Chondrocyte (in vitro differentiated cells): ENCODE data around the gene PTPN3. TPM values are rescaled to one million over a fixed set of nuclear protein-coding genes. Genes with fewer than 3 reads are reported as not detected.

Experiments used
- DNase-seq: peaks from one replicate; pipeline ENCODE4 v3.0.0; 2021; ENCODE audit warnings: mixed read lengths, low spot score
- H3K27ac Mint-ChIP-seq: one replicate; pipeline ENCODE4 v1.8.0; 2021; ENCODE audit warnings: mild to moderate bottlenecking, moderate library complexity, mixed read lengths; ENCODE audit not compliant: unreplicated experiment
- H3K27me3 Mint-ChIP-seq: 2 replicates; pipeline ENCODE4 v1.8.0; 2021; ENCODE audit warnings: low read depth, mixed read lengths
- H3K36me3 Mint-ChIP-seq: 2 replicates; pipeline ENCODE4 v1.8.0; 2021; ENCODE audit warnings: low read depth, mixed read lengths
- H3K4me1 Mint-ChIP-seq: 2 replicates; pipeline ENCODE4 v1.8.0; 2021; ENCODE audit warnings: low read depth, mild to moderate bottlenecking, mixed read lengths
- H3K4me3 Mint-ChIP-seq: one replicate; pipeline ENCODE4 v1.8.0; 2021; ENCODE audit warnings: mild to moderate bottlenecking, moderate library complexity, mixed read lengths; ENCODE audit not compliant: unreplicated experiment
- H3K9me3 Mint-ChIP-seq: 2 replicates; pipeline ENCODE4 v1.8.0; 2021; ENCODE audit warnings: low read depth, mixed read lengths
- total RNA-seq: library from RNA; stranded (reverse); gene quantifications from 3 replicates; pipeline ENCODE4 v1.2.1, GENCODE V29; 2021
- TF ChIP-seq, protein P1 (sequence below): fragments of 200-600 bp; sonication (generic); IDR thresholded peaks from 2 replicates; pipeline ENCODE4 v1.5.0; 2021; ENCODE audit warnings: antibody characterized with exemption, mild to moderate bottlenecking, moderate library complexity

PTPN3 gene
- total RNA-seq, 1 donor from 2014 or later, result 7.2 TPM

DNA sequence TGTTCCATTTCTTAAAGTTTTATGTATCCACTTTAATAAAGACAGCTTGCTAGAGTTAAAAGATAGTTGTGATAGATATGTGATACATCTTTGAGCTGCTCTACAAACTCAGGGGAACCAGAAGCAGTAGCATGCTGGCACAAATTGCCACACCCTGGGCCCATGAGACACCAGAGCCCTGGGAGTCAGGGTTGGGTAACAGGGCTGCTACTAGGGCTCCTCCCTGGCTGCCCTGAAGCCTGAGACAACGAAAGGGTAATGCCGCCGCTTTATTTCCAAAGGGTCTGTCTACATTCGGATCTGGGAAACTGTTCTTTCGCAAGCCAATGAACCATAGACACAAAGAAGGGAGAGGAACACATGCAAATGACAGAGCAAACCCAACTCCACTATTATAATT is 29.2 kb downstream of the PTPN3 start:
- no peaks in the 10 kb centered on the region for H3K36me3 Mint-ChIP-seq
- H3K27me3 Mint-ChIP-seq, result no peaks in the 10 kb centered on the region
- H3K4me1 Mint-ChIP-seq, result peaks cover 27% of the 10 kb centered on the region
- no peak overlapping the region for H3K4me3 Mint-ChIP-seq
- no peak for DNase-seq
- no peaks in the 10 kb centered on the region for H3K9me3 Mint-ChIP-seq
- TF ChIP-seq, protein P1, sequence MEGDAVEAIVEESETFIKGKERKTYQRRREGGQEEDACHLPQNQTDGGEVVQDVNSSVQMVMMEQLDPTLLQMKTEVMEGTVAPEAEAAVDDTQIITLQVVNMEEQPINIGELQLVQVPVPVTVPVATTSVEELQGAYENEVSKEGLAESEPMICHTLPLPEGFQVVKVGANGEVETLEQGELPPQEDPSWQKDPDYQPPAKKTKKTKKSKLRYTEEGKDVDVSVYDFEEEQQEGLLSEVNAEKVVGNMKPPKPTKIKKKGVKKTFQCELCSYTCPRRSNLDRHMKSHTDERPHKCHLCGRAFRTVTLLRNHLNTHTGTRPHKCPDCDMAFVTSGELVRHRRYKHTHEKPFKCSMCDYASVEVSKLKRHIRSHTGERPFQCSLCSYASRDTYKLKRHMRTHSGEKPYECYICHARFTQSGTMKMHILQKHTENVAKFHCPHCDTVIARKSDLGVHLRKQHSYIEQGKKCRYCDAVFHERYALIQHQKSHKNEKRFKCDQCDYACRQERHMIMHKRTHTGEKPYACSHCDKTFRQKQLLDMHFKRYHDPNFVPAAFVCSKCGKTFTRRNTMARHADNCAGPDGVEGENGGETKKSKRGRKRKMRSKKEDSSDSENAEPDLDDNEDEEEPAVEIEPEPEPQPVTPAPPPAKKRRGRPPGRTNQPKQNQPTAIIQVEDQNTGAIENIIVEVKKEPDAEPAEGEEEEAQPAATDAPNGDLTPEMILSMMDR, result no peak
- H3K27ac Mint-ChIP-seq, result no peak overlapping the region

DNA sequence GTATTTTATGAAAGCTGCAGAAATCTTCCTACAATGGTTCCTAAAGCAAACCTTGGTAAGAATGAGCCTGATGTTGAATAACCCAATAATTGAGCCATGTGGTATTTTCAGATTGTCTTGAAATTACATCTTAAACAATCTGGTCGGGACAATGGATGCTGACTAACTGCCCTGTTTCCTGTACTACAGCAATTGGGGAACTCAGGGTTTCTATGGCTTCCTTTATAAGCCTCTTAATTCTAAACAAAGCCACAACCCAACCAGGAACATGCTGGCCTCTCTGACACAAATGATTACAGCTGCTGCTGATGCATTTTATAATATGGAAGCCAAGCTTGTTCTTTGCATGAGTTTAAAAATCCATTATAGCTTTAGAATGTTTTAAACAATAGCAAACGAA is 30.2 kb downstream of the PTPN3 start:
- TF ChIP-seq, protein P1, result no peak
- no peak for DNase-seq
- Mint-ChIP-seq H3K4me3 (no peak overlapping the region), H3K27ac (no peak overlapping the region), H3K9me3 (no peaks in the 10 kb centered on the region), H3K4me1 (peaks cover 17% of the 10 kb centered on the region), H3K27me3 (no peaks in the 10 kb centered on the region), H3K36me3 (no peaks in the 10 kb centered on the region)

DNA sequence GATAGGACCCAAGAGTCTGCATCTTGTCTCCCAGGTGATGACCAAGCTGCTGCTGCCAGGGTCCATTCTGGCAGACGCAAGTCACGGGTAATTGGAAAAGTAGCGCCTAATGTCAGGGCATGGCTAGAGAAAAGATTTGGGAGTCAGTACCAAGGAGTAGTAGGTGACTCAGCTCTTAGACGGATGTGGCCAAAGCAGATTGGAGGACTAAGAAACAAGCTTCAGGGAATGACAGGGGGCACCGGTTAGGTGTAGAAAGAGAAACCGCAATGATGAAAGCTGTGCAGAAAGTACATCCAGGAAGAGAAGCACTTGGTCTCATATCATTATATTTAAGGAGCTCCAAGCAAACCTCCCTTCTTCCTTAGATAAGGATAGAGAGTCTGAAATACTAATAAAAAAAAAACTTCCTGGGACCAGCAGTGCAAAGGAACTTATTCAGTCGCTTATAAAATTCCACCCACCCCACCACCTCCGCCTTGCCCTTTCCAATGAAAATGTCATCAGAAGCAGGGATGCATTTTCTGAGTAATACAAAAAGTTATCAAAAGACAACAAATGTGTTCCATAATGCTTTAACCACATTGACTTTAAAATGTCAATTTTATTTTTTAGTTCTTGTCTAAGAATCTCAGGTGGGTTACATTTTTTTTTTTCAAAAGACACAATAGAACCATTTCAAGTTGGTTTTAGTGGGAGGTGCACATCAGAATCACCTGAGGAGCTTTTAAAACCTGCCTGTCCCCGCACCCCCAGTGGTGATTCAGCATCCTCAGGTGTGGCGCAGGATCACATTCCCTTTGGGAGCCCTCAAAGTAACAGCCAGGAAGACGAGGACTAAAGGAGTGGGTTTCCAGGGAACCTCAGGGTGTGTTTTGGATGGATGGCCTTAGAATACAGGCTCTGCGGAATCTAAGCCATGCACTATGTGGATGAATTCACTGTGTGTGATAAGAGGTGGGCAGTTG is 31.2 kb downstream of the PTPN3 start:
- Mint-ChIP-seq H3K4me3 (no peak overlapping the region), H3K9me3 (no peaks in the 10 kb centered on the region), H3K36me3 (peaks cover 7% of the 10 kb centered on the region), H3K27me3 (no peaks in the 10 kb centered on the region), H3K27ac (no peak overlapping the region), H3K4me1 (peaks cover 14% of the 10 kb centered on the region)
- TF ChIP-seq, protein P1, result no peak
- peak; percentile 27 for DNase-seq

DNA sequence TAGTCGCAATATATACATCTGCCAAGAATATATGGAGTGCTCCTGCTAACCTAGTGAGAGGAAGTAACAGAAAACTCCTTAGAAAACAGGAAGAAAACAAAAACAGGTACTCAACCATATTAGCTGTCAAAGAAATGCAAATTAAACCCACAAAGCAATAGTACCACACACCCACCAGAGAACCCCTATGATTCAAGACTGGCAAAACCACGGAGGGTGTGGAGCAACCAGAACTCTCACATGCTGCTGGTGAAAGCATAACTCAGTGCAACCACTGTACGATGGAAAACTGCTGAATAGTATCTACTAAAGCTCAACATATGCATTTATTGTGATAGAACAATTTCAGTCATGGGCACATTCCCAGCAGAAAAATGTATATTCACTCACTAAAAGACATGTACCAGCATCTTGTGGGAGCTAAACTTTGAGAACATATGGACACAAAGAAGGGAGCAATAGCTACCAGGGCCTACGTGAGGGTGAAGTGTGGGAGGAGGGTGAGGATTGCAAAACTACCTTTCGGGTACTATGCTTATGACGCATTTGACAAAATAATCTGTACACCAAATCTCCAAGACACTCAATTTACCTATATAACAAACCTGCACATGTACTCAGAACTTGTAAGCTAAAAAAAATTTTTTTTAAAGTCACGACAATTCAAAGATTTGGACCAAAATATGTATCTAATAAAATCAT is 34.0 kb downstream of the PTPN3 start:
- H3K27me3 Mint-ChIP-seq, result no peaks in the 10 kb centered on the region
- no peaks in the 10 kb centered on the region for H3K4me1 Mint-ChIP-seq
- TF ChIP-seq, protein P1, result no peak
- DNase-seq, result no peak
- H3K9me3 Mint-ChIP-seq, result no peaks in the 10 kb centered on the region
- H3K36me3 Mint-ChIP-seq, result peaks cover 8% of the 10 kb centered on the region
- H3K4me3 Mint-ChIP-seq, result no peak overlapping the region
- no peak overlapping the region for H3K27ac Mint-ChIP-seq

DNA sequence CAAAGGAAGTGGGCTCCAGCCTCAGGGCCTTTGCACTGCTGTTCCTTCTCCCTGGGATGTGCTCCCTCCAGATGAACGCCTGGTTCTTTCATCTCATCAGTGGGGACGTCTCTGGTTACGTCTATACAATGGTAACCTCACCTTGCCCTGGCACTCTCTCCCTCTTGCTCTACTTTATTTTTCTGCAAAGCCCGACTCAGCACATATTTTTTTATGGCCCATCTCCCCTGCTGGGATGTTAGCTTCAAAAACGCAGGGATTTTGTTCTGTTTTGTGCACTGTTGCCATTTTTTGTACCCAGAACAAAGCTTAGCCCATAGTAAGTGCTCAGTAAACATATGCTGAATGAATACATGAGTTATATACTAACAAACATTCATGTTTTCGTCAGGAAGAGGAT is 37.5 kb downstream of the PTPN3 start:
- no peak overlapping the region for H3K4me3 Mint-ChIP-seq
- H3K9me3 Mint-ChIP-seq, result no peaks in the 10 kb centered on the region
- H3K36me3 Mint-ChIP-seq, result peaks cover 15% of the 10 kb centered on the region
- no peaks in the 10 kb centered on the region for H3K27me3 Mint-ChIP-seq
- no peaks in the 10 kb centered on the region for H3K4me1 Mint-ChIP-seq
- TF ChIP-seq, protein P1, result no peak
- no peak overlapping the region for H3K27ac Mint-ChIP-seq
- DNase-seq, result no peak
